ACHN (cell line): ENCODE data around the gene MAP3K20.
"Not testable (repeated sequence)": the region's sequence is repeated elsewhere in the genome, so short reads cannot be mapped to it uniquely, and the experiment has no call there.

ENCODE experiments used
- DNase-seq: peaks from one replicate; pipeline ENCODE4 v3.0.0-alpha.2; 2015
- in situ Hi-C: cut with HindIII; loops from 2 replicates; pipeline ENCODE4 v1.10.0; 2017; ENCODE audit warnings: low sequenced_read_pairs, low pct_ligation_motif_present, low pct_unique_long_range_greater_than_20kb

The MAP3K20 gene

GRCh38 chr2:173305303-173305702 lies 229.7 kb downstream of the MAP3K20 start:
- no peak for DNase-seq
- in situ Hi-C loops, result no loop called here

GRCh38 chr2:173307293-173307692 lies 231.6 kb downstream of the MAP3K20 start:
- no peak for DNase-seq
- in situ Hi-C loops, result no loop called here

- DNase-seq, in situ Hi-C loops: not testable (repeated sequence)
Measured at GRCh38 chr2:173309370-173309769, 233.7 kb downstream of the MAP3K20 start.

DNA sequence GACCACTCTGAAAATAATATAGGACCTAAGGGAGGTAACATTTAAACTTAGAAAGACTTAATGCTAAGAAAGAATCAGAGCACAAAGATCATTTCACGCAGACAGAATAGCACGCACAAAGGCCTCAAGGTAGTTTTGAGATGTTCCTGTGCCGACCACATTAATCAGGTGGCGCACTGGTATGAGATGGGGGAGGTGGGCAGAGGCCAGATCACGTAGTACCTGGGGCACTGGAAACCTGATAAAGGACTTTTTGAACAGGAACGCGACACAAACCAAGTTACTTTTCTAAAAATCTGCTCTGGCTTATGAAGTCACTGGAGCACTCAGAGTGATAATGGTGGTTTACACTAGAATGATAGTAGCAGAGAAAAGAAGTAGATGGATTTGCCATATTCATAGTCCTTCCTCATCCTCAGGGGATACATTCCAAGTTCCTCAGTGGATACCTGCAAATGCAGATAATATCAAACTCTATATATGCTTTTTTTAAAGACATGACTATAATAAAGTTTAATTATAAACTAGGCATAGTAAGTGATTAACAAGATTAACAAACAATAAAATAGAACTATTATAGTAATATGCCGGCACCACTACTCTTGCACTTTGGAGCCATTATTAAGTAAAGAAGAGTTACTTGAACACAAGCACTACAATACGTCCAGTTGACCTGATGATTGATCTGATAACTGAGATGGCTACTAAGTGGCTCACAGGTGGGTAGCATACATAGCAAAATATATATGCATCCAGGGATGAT lies 236.4 kb downstream of the MAP3K20 start:
- in situ Hi-C loops, result no loop called here
- no peak for DNase-seq
